Activated naive CD4-positive, alpha-beta T cell treated with anti-CD3 and anti-CD28 coated beads, Interleukin-2, amount 10 ng/mL, durations not matched to agents 7 days and 5 days (primary cell): Measurements from ENCODE around the gene C10orf143.
"Not testable (repeated sequence)": the region's sequence is repeated elsewhere in the genome, so short reads cannot be mapped to it uniquely, and the experiment has no call there.

Experiments used
- CTCF ChIA-PET: fragments of 350-600 bp; sonication (Branson Sonifier 250); formaldehyde crosslinking; loops from one replicate; lab custom pipeline; 2021; ENCODE audit warnings: antibody characterized with exemption; lab: Charles Lee
- DNase-seq: peaks from one replicate; pipeline ENCODE4 v3.0.0-alpha.2; 2020
- H3K27ac Mint-ChIP-seq: one replicate; pipeline ENCODE4 v1.8.0; 2021; ENCODE audit warnings: mild to moderate bottlenecking, moderate library complexity, mixed read lengths
- H3K27me3 Mint-ChIP-seq: one replicate; pipeline ENCODE4 v1.8.0; 2021; ENCODE audit warnings: mild to moderate bottlenecking, mixed read lengths
- H3K36me3 Mint-ChIP-seq: one replicate; pipeline ENCODE4 v1.8.0; 2021; ENCODE audit warnings: mixed read lengths
- H3K4me1 Mint-ChIP-seq: one replicate; pipeline ENCODE4 v1.8.0; 2021; ENCODE audit warnings: mixed read lengths
- H3K4me3 Mint-ChIP-seq: one replicate; pipeline ENCODE4 v1.8.0; 2021; ENCODE audit warnings: mild to moderate bottlenecking, moderate library complexity, mixed read lengths
- H3K9me3 Mint-ChIP-seq: one replicate; pipeline ENCODE4 v1.8.0; 2021; ENCODE audit warnings: mixed read lengths

Gene C10orf143

GRCh38 chr10:130025811-130026485 lies 84.7 kb downstream of the C10orf143 start:
- DNase-seq: no peak
- H3K27me3 Mint-ChIP-seq: peaks cover 11% of the 10 kb centered on the region
- H3K9me3 Mint-ChIP-seq: no peaks in the 10 kb centered on the region
- no peak overlapping the region for H3K27ac Mint-ChIP-seq
- CTCF ChIA-PET: no interaction called here
- H3K4me1 Mint-ChIP-seq: no peaks in the 10 kb centered on the region
- no peaks in the 10 kb centered on the region for H3K36me3 Mint-ChIP-seq
- no peak overlapping the region for H3K4me3 Mint-ChIP-seq

GRCh38 chr10:130025326-130025725 lies 85.3 kb downstream of the C10orf143 start:
- CTCF ChIA-PET: no interaction called here
- Mint-ChIP-seq H3K4me1 (no peaks in the 10 kb centered on the region), H3K9me3 (no peaks in the 10 kb centered on the region), H3K36me3 (no peaks in the 10 kb centered on the region), H3K27me3 (peaks cover 17% of the 10 kb centered on the region), H3K4me3 (no peak overlapping the region), H3K27ac (no peak overlapping the region)
- no peak for DNase-seq

GRCh38 chr10:130024779-130025325 lies 85.8 kb downstream of the C10orf143 start:
- no peak overlapping the region for H3K4me3 Mint-ChIP-seq
- H3K9me3 Mint-ChIP-seq: no peaks in the 10 kb centered on the region
- no peaks in the 10 kb centered on the region for H3K4me1 Mint-ChIP-seq
- CTCF ChIA-PET: no interaction called here
- H3K27ac Mint-ChIP-seq: no peak overlapping the region
- H3K27me3 Mint-ChIP-seq: peaks cover 18% of the 10 kb centered on the region
- H3K36me3 Mint-ChIP-seq: no peaks in the 10 kb centered on the region
- DNase-seq: no peak

- H3K4me1 Mint-ChIP-seq, H3K36me3 Mint-ChIP-seq, H3K9me3 Mint-ChIP-seq, H3K27ac Mint-ChIP-seq, CTCF ChIA-PET, H3K4me3 Mint-ChIP-seq, DNase-seq: not testable (repeated sequence)
- peaks cover 18% of the 10 kb centered on the region for H3K27me3 Mint-ChIP-seq
Measured at GRCh38 chr10:130024326-130024725, 86.3 kb downstream of the C10orf143 start.

GRCh38 chr10:130023454-130024230 lies 87.0 kb downstream of the C10orf143 start:
- CTCF ChIA-PET: no interaction called here
- H3K27ac Mint-ChIP-seq: no peak overlapping the region

GRCh38 chr10:130022511-130023299 lies 87.9 kb downstream of the C10orf143 start:
- H3K27me3 Mint-ChIP-seq: peaks cover 11% of the 10 kb centered on the region
- no peak overlapping the region for H3K4me3 Mint-ChIP-seq
- CTCF ChIA-PET: no interaction called here
- DNase-seq: no peak
- H3K4me1 Mint-ChIP-seq: peaks cover 2% of the 10 kb centered on the region
- no peaks in the 10 kb centered on the region for H3K9me3 Mint-ChIP-seq
- no peak overlapping the region for H3K27ac Mint-ChIP-seq
- H3K36me3 Mint-ChIP-seq: no peaks in the 10 kb centered on the region

More at GRCh38 chr10:130023454-130024230, 87.0 kb downstream of the C10orf143 start:
- H3K4me1 Mint-ChIP-seq: no peaks in the 10 kb centered on the region
- DNase-seq: no peak
- peaks cover 17% of the 10 kb centered on the region for H3K27me3 Mint-ChIP-seq
- no peaks in the 10 kb centered on the region for H3K36me3 Mint-ChIP-seq
- H3K4me3 Mint-ChIP-seq: no peak overlapping the region
- no peaks in the 10 kb centered on the region for H3K9me3 Mint-ChIP-seq

GRCh38 chr10:130022086-130022485 lies 88.5 kb downstream of the C10orf143 start:
- Mint-ChIP-seq H3K9me3 (no peaks in the 10 kb centered on the region), H3K4me1 (peaks cover 2% of the 10 kb centered on the region), H3K36me3 (no peaks in the 10 kb centered on the region), H3K27me3 (peaks cover 11% of the 10 kb centered on the region), H3K27ac (no peak overlapping the region), H3K4me3 (no peak overlapping the region)
- no peak for DNase-seq
- CTCF ChIA-PET: interaction anchor here (1.2 kb wide), 1 partner anchor 87 kb away, joined by 3 read pairs; no protein-coding TSS in a partner anchor

GRCh38 chr10:130021383-130021950 lies 89.2 kb downstream of the C10orf143 start:
- no peak overlapping the region for H3K4me3 Mint-ChIP-seq
- H3K9me3 Mint-ChIP-seq: no peaks in the 10 kb centered on the region
- peaks cover 11% of the 10 kb centered on the region for H3K27me3 Mint-ChIP-seq
- CTCF ChIA-PET: interaction anchor here (1.2 kb wide), 1 partner anchor 88 kb away, joined by 3 read pairs; no protein-coding TSS in a partner anchor
- DNase-seq: no peak
- no peak overlapping the region for H3K27ac Mint-ChIP-seq
- no peaks in the 10 kb centered on the region for H3K36me3 Mint-ChIP-seq
- H3K4me1 Mint-ChIP-seq: peaks cover 2% of the 10 kb centered on the region

GRCh38 chr10:130020651-130021382 lies 89.8 kb downstream of the C10orf143 start:
- DNase-seq: no peak
- CTCF ChIA-PET: interaction anchor here (1.2 kb wide), 1 partner anchor 89 kb away, joined by 3 read pairs; no protein-coding TSS in a partner anchor

GRCh38 chr10:130018730-130019185 lies 91.9 kb downstream of the C10orf143 start:
- no peak for DNase-seq
- Mint-ChIP-seq H3K36me3 (no peaks in the 10 kb centered on the region), H3K27me3 (peaks cover 11% of the 10 kb centered on the region), H3K4me3 (no peak overlapping the region), H3K9me3 (no peaks in the 10 kb centered on the region), H3K27ac (no peak overlapping the region), H3K4me1 (peaks cover 2% of the 10 kb centered on the region)
- CTCF ChIA-PET: no interaction called here

More at GRCh38 chr10:130020651-130021382, 89.8 kb downstream of the C10orf143 start:
- Mint-ChIP-seq H3K4me1 (peaks cover 2% of the 10 kb centered on the region), H3K4me3 (no peak overlapping the region), H3K9me3 (no peaks in the 10 kb centered on the region), H3K27ac (no peak overlapping the region), H3K36me3 (no peaks in the 10 kb centered on the region), H3K27me3 (peaks cover 11% of the 10 kb centered on the region)

- no peak overlapping the region for H3K4me3 Mint-ChIP-seq
- H3K27me3 Mint-ChIP-seq: peaks cover 11% of the 10 kb centered on the region
- DNase-seq: peak; percentile 39
- H3K36me3 Mint-ChIP-seq: no peaks in the 10 kb centered on the region
- CTCF ChIA-PET: no interaction called here
- H3K9me3 Mint-ChIP-seq: no peaks in the 10 kb centered on the region
- H3K4me1 Mint-ChIP-seq: peaks cover 2% of the 10 kb centered on the region
- H3K27ac Mint-ChIP-seq: no peak overlapping the region
Measured at GRCh38 chr10:130018265-130018664, 92.4 kb downstream of the C10orf143 start.

- no peak overlapping the region for H3K27ac Mint-ChIP-seq
- peaks cover 11% of the 10 kb centered on the region for H3K27me3 Mint-ChIP-seq
- CTCF ChIA-PET: no interaction called here
- H3K4me3 Mint-ChIP-seq: no peak overlapping the region
- no peaks in the 10 kb centered on the region for H3K9me3 Mint-ChIP-seq
- no peak for DNase-seq
- no peaks in the 10 kb centered on the region for H3K36me3 Mint-ChIP-seq
- peaks cover 2% of the 10 kb centered on the region for H3K4me1 Mint-ChIP-seq
Measured at GRCh38 chr10:130017631-130018022, 93.0 kb downstream of the C10orf143 start.

GRCh38 chr10:130016993-130017630 lies 93.5 kb downstream of the C10orf143 start:
- Mint-ChIP-seq H3K4me3 (no peak overlapping the region), H3K36me3 (no peaks in the 10 kb centered on the region), H3K9me3 (no peaks in the 10 kb centered on the region), H3K27me3 (peaks cover 11% of the 10 kb centered on the region), H3K4me1 (peaks cover 2% of the 10 kb centered on the region), H3K27ac (no peak overlapping the region)
- CTCF ChIA-PET: no interaction called here
- no peak for DNase-seq
